ENCODE measurements around the gene TMEM72.
A peak's percentile ranks its signal among the peaks of the same experiment; 100 is the strongest.
"Not testable (repeated sequence)": the region's sequence is repeated elsewhere in the genome, so short reads cannot be mapped to it uniquely, and the experiment has no call there.

TMEM72 gene

DNA sequence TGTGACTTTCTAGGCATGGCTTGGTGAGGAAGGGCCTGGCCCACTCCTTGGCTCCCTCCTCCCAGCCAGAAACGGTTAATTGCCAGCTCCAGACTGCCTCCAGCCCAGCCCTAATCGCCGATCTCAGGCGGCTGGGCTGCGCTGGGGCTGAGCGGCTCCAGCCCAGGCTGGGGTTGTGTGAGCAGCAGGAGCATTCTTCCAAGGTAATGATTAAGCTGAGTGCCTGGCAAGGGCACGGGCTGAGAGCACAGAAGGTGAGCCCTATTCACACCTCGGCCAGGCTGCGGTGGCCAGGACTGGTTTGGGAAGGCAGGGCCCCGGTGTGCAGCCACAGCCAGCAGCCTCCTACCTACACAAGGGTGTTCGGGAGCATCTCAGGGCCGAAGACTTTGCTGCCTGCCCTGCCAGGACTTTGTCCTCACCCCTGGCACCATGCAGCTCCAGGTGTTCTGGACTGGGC is at the start of gene TMEM72:
Gene TMEM72 (plus strand): TSS at position 257 of the 460 bp plus-strand sequence. CDS start 176 bp downstream, at position 433.
- DNase-seq = no peak

- no peak for DNase-seq
These were observed 49.0 kb upstream of the TMEM72 start for GRCh38 chr10:44862006-44862751.

- no peak for DNase-seq
These were observed 48.2 kb upstream of the TMEM72 start for GRCh38 chr10:44862924-44863323.

DNA sequence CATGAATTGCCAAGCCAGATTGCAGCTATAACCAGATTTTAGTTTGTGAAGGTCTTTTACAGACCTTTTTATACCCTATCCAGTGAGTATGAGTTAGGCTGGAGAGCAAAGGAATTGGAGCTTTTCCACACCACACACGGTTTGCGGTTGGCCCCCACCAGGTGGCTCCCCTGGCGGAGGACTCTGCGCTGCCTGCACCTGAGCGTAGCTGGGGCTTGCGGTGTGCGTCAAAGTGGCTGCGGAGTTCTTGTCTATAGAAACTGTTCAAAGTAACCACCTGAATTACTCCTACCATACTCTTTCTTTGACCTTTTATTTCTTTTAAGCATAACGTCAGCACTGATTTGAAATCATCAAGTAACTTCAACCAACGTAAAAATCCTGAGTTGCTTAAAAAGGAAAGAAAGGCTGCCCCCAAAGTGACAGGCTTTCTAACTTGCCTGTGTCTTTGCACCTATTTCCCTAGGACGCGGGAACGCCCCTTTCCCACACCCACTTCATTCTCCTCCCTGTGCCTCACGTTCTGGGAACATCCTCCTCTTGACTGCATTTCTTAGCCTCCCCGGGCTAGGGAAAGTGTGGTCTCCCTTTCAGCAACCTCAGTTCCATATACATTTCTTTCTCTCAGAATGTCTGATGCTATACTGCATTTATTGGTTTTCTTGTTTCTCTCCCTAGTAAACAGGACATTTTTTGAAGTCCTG is 47.6 kb upstream of the TMEM72 start:
- DNase-seq = no peak

GRCh38 chr10:44864051-44864450 is 47.1 kb upstream of the TMEM72 start:
- peak; percentile 34 for DNase-seq

- DNase-seq = peak; percentile 95
These were observed 46.4 kb upstream of the TMEM72 start for GRCh38 chr10:44864637-44865288.

- no peak for DNase-seq
These were observed 45.9 kb upstream of the TMEM72 start for GRCh38 chr10:44865289-44865671.

GRCh38 chr10:44866367-44866766 is 44.8 kb upstream of the TMEM72 start:
- DNase-seq = not testable (repeated sequence)

- no peak for DNase-seq
These were observed 41.1 kb upstream of the TMEM72 start for GRCh38 chr10:44870031-44870430.

DNA sequence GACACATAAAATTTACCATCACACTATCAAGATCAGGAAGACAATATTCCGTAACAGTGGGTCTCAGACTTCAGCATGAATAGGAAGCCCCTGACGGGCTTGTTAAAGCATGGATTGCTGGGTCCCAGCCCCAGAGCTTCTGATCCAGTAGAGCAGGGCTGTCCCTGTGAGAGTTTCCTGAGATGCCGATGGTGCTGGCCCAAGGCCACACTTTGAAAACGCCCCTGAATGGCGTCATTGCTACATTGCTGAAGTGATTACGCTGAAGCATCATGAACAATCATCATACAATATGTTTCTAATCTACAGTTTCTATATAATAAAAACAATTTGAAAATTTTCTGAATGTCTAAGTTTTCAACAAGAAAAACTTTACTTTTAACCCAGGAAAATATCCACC is 38.0 kb upstream of the TMEM72 start:
- DNase-seq = no peak

DNA sequence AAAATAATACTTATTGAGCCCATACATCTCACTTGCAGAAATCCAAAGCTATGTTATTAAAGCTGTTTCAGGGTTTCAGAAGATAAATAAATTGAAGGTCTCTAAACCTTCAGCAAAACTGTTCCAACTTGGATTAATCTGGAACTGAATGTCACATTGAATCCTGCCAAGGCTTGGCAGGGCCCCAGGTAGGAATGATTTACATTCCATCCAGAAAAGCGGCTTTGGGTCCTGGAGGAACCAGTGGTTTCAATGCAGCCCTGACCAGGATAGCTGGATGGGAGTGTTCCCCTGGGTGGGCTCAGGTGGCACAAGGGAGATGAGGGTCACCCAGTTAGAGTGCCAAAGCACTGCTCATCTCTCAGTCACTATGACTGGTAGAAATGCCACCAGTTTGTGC is 37.0 kb upstream of the TMEM72 start:
- no peak for DNase-seq

DNA sequence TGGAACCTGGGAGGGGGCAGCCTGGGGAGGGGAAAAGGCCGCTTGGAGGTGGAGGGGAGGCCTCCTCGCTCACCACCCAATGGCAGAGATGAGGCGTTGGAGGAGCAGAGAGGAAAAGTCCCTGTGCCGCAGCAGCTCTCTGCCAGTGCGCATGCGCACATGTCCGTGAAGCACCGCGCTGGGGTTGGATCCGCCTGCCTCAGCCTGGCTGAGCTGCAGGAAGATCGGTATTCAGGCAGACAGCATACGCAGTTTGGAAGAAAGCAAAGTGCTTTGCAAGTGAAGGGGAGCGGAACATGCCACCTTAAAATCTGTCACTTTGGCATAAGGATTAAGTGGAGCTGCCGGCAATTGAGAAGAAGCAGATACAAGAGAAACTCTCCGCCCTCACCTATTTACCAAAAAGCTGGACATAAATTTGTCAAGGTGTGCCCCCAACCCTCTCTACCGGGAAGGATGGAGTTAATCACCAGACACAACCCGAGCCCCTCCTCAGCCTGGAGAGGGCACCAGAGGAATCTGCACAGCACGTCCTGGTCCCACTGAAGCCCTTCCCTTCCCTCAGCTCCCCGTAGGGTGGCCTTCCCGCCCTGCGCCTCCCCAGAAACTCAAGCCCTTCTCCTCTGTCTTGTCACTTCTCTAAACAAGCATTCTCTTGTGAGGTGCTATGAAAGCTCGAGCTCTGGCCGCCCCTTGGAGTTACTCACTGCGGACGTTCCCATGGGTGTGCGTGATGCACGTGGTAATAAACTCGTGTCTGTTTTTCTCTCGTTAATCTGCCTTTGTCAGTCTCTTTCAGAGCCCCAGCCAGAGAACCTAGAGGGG is 32.2 kb upstream of the TMEM72 start:
- peak; percentile 79 for DNase-seq

DNA sequence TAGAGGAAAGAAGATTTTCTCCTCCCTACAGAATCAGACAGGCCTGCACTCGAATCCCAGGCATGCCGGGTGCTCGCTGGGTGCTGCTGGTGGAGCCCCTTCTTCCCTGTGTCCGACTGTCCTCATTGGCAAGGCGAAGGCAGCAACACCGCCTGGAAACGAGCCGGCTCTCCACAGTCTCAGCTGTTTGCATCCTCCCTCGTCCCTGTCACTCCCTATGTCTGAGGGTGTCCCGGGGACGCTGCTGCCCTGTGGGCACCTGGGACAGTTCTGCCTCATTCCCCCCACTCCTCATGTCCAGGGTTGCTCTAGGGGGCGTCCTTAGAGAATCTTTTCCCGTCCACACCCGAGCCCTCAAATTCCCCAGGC is 31.6 kb upstream of the TMEM72 start:
- no peak for DNase-seq

- no peak for DNase-seq
These were observed 30.9 kb upstream of the TMEM72 start for GRCh38 chr10:44880090-44880715.

GRCh38 chr10:44881649-44882048 is 29.5 kb upstream of the TMEM72 start:
- no peak for DNase-seq

GRCh38 chr10:44882166-44882720 is 28.9 kb upstream of the TMEM72 start:
- DNase-seq = no peak

DNA sequence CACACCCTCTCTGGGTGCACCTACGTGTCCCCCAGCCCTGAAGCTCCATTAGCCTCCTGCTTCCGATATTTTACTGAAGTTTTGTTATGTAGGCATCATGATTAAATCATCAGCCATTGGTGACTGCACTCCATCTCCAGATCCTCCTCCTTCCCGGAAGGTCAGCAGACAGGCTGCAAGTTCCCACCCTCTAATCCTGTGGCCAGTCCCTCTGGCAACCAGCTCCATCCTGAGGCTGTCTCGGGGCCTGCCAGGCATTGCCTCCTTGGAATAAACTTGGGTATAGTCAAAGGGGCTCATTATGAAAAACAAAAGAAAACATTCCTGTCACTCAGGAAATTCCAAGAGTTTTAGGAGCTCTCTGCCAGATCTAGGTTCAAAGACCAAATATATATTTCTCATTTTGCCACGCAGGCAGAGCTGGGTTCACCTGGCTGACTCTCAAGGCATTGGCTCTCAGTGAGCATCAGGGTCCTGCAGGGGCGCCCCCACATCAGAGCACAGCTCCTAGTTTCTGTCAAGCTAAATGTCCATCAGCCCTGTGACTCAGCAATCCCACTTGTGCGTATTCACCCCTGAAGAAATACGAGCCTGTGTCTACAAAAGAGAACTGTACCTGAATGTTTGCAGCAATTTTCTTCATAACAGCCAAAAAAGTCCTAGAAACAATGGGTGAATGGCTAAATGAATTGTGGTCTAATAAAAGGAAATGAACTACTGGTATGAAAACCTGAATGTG is 27.4 kb upstream of the TMEM72 start:
- DNase-seq = no peak

DNA sequence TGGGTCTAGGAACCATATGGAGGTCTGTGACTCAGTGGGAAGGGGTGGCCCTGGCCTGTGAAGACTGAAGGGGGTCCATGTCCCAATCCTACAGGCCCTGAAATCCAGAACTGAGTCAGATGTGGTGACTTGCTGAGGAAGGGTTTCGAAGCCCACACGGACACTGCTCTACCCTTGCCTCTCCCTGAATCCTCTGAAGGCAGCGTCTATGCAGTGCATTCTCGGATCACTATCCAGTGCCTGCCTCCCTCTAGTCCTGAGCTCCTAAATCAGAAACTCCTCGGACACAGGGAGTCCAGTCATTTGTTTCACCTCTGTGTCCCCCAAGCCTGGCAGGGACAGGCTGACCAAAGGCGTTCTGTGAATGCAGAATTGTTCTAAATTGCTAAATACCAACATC is 25.4 kb upstream of the TMEM72 start:
- no peak for DNase-seq

DNA sequence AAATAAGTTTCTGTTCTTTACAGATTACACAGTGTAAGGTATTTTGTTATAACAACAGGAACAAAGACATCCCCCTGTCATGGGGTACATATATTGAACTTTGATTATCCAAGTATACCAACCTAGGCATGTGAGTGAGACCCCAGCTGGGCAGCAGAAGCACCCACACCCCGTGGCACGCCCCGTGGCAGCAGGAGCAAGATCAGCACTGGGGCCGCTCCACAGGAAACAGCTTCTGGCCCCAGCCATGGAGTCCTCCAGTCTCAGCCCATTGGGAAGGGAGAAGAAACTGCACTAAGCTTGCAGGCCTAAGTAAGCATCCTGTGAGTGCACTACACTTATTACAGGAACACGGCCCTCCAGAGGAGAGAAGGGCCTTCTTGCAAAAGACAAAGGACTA is 24.2 kb upstream of the TMEM72 start:
- DNase-seq = no peak

- no peak for DNase-seq
These were observed 22.3 kb upstream of the TMEM72 start for GRCh38 chr10:44888886-44889285.

GRCh38 chr10:44889834-44890233 is 21.3 kb upstream of the TMEM72 start:
- DNase-seq = no peak

Measured in stimulated activated CD8-positive, alpha-beta memory T cell treated with anti-CD3 and anti-CD28 coated beads, Interleukin-4, amount 100 ng/mL, for 48 hours (primary cell).